ENCODE results near the gene CABLES2.

CABLES2 gene

GRCh38 chr20:62367633-62368391 is 39.3 kb downstream of the CABLES2 start:
- peak; percentile 51 for DNase-seq
- in situ Hi-C loops (cut with HindIII; ENCODE audit: low pct_ligation_motif_present, low pct_unique_long_range_greater_than_20kb, low sequenced_read_pairs) = no loop called here

GRCh38 chr20:62367136-62367632 is 39.9 kb downstream of the CABLES2 start, which contains the start of gene LAMA5:
LAMA5 (minus strand) TSS chr20:62367312; CDS start chr20:62367245, 67 bp downstream.
- peak; percentile 39 for DNase-seq
- in situ Hi-C loops (cut with HindIII; ENCODE audit: low pct_ligation_motif_present, low pct_unique_long_range_greater_than_20kb, low sequenced_read_pairs) = no loop called here

- DNase-seq = no peak
- in situ Hi-C loops (cut with HindIII; ENCODE audit: low pct_ligation_motif_present, low pct_unique_long_range_greater_than_20kb, low sequenced_read_pairs) = no loop called here
Observed at GRCh38 chr20:62366370-62367135, 40.5 kb downstream of the CABLES2 start.

- in situ Hi-C loops (cut with HindIII; ENCODE audit: low pct_ligation_motif_present, low pct_unique_long_range_greater_than_20kb, low sequenced_read_pairs) = no loop called here
- DNase-seq = no peak
Observed at GRCh38 chr20:62365814-62366369, 41.2 kb downstream of the CABLES2 start.

GRCh38 chr20:62364911-62365736 is 42.0 kb downstream of the CABLES2 start:
- no peak for DNase-seq
- in situ Hi-C loops (cut with HindIII; ENCODE audit: low pct_ligation_motif_present, low pct_unique_long_range_greater_than_20kb, low sequenced_read_pairs) = no loop called here

- no peak for DNase-seq
- in situ Hi-C loops (cut with HindIII; ENCODE audit: low pct_ligation_motif_present, low pct_unique_long_range_greater_than_20kb, low sequenced_read_pairs) = no loop called here
Observed at GRCh38 chr20:62363920-62364851, 42.9 kb downstream of the CABLES2 start.

GRCh38 chr20:62362991-62363919 is 43.8 kb downstream of the CABLES2 start:
- peak; percentile 59 for DNase-seq

GRCh38 chr20:62362590-62362940 is 44.5 kb downstream of the CABLES2 start:
- no peak for DNase-seq
- in situ Hi-C loops (cut with HindIII; ENCODE audit: low pct_ligation_motif_present, low pct_unique_long_range_greater_than_20kb, low sequenced_read_pairs) = no loop called here

More at GRCh38 chr20:62362991-62363919, 43.8 kb downstream of the CABLES2 start:
- in situ Hi-C loops (cut with HindIII; ENCODE audit: low pct_ligation_motif_present, low pct_unique_long_range_greater_than_20kb, low sequenced_read_pairs) = no loop called here

- in situ Hi-C loops (cut with HindIII; ENCODE audit: low pct_ligation_motif_present, low pct_unique_long_range_greater_than_20kb, low sequenced_read_pairs) = no loop called here
- DNase-seq = no peak
Observed at GRCh38 chr20:62361799-62362589, 45.1 kb downstream of the CABLES2 start.

GRCh38 chr20:62360854-62361798 is 46.0 kb downstream of the CABLES2 start:
- in situ Hi-C loops (cut with HindIII; ENCODE audit: low pct_ligation_motif_present, low pct_unique_long_range_greater_than_20kb, low sequenced_read_pairs) = no loop called here
- no peak for DNase-seq

- DNase-seq = peak; percentile 76
- in situ Hi-C loops (cut with HindIII; ENCODE audit: low pct_ligation_motif_present, low pct_unique_long_range_greater_than_20kb, low sequenced_read_pairs) = no loop called here
Observed at GRCh38 chr20:62359491-62360121, 47.5 kb downstream of the CABLES2 start.

GRCh38 chr20:62359043-62359490 is 48.0 kb downstream of the CABLES2 start:
- in situ Hi-C loops (cut with HindIII; ENCODE audit: low pct_ligation_motif_present, low pct_unique_long_range_greater_than_20kb, low sequenced_read_pairs) = no loop called here
- peak; percentile 54 for DNase-seq

GRCh38 chr20:62358171-62359042 is 48.7 kb downstream of the CABLES2 start:
- peak; percentile 84 for DNase-seq
- in situ Hi-C loops (cut with HindIII; ENCODE audit: low pct_ligation_motif_present, low pct_unique_long_range_greater_than_20kb, low sequenced_read_pairs) = no loop called here
